SK-N-MC (cell line): Measurements from ENCODE around the gene APBA2.

ENCODE experiments used
- EZH2 ChIP-seq: fragments of 200-600 bp; sonication (generic); IDR thresholded peaks from one replicate; pipeline ENCODE4 v1.6.1; 2017; ENCODE audit warnings: antibody characterized with exemption
- FOXP2 ChIP-seq: optimal IDR thresholded peaks from 2 replicates; pipeline ENCODE3; 2011; ENCODE audit warnings: mild to moderate bottlenecking, moderate library complexity; ENCODE audit not compliant: insufficient read depth; ENCODE audit errors: extremely low read length, control extremely low read depth
- POLR2AphosphoS5 ChIP-seq: IDR thresholded peaks from 2 replicates; pipeline ENCODE4 v1.6.1; 2012; ENCODE audit warnings: mild to moderate bottlenecking, low read depth, low read length, borderline replicate concordance

- no peak for TF ChIP-seq EZH2
- TF ChIP-seq POLR2AphosphoS5 = no peak
- no peak for TF ChIP-seq FOXP2
Measured at GRCh38 chr15:29091666-29092065, 205.9 kb downstream of the APBA2 start.
